Mesenchymal stem cell (in vitro differentiated cells and primary cell): Measurements from ENCODE around the gene RNFT2.

Experiments used
- DNase-seq: peaks from one replicate; pipeline ENCODE4 v3.0.0-alpha.2; 2013
- H2AFZ ChIP-seq: one replicate; pipeline ENCODE4 v1.6.1; 2013; ENCODE audit warnings: low read depth, mild to moderate bottlenecking, control low read depth, inconsistent platforms, low read length, moderate library complexity
- H2AK5ac ChIP-seq: 2 replicates; pipeline ENCODE4 v1.6.1; 2013; ENCODE audit warnings: low read length, moderate library complexity, mild to moderate bottlenecking, inconsistent platforms; ENCODE audit not compliant: severe bottlenecking
- H2BK120ac ChIP-seq: one replicate; pipeline ENCODE4 v1.6.1; 2013; ENCODE audit warnings: low read depth, mild to moderate bottlenecking, inconsistent platforms, low read length, moderate library complexity
- H2BK12ac ChIP-seq, 2 experiments: one replicate each; pipeline ENCODE4 v1.6.1; 2013; ENCODE audit warnings: inconsistent platforms in 2 of 2, low read length in 2 of 2, mild to moderate bottlenecking in 2 of 2, moderate library complexity in 2 of 2, control low read depth in 1 of 2
- H2BK15ac ChIP-seq: one replicate; pipeline ENCODE4 v1.6.1; 2013; ENCODE audit warnings: mild to moderate bottlenecking, low read depth, inconsistent platforms; ENCODE audit not compliant: poor library complexity, severe bottlenecking
- H2BK5ac ChIP-seq: 2 replicates; pipeline ENCODE4 v1.6.1; 2013; ENCODE audit warnings: low read depth, mild to moderate bottlenecking, low read length, control low read depth, inconsistent platforms; ENCODE audit not compliant: poor library complexity, severe bottlenecking
- H3K14ac ChIP-seq, 2 experiments: one replicate each; pipeline ENCODE4 v1.6.1; 2013; ENCODE audit warnings: inconsistent platforms in 2 of 2, low read length in 2 of 2, control low read depth in 1 of 2, mild to moderate bottlenecking in 1 of 2, moderate library complexity in 1 of 2
- H3K18ac ChIP-seq, 2 experiments: one replicate each; pipeline ENCODE4 v1.6.1; 2013; ENCODE audit warnings: inconsistent platforms in 2 of 2, low read length in 2 of 2, control low read depth in 1 of 2, low read depth in 1 of 2, mild to moderate bottlenecking in 1 of 2
- H3K23ac ChIP-seq, 2 experiments: one replicate each; pipeline ENCODE4 v1.6.1; 2013; ENCODE audit warnings: inconsistent platforms in 2 of 2, low read length in 2 of 2, mild to moderate bottlenecking in 2 of 2, moderate library complexity in 2 of 2, control low read depth in 1 of 2
- H3K27ac ChIP-seq: 2 replicates; pipeline ENCODE4 v1.5.1; 2013; ENCODE audit warnings: mild to moderate bottlenecking, moderate library complexity, low read length, control low read depth, inconsistent platforms; ENCODE audit not compliant: poor library complexity, severe bottlenecking
- H3K27me3 ChIP-seq, 2 experiments: 2 replicates each; pipeline versions ENCODE4 v1.6.1 to v1.7.0; 2013; ENCODE audit warnings: low read length in 2 of 2, mild to moderate bottlenecking in 2 of 2, moderate library complexity in 2 of 2, control low read depth in 1 of 2, inconsistent platforms in 1 of 2; ENCODE audit not compliant: control insufficient read depth in 1 of 2, insufficient read depth in 1 of 2
- H3K36me3 ChIP-seq, 2 experiments: 2 replicates each; pipeline versions ENCODE4 v1.6.1 to v1.7.0; 2013; ENCODE audit warnings: low read length in 2 of 2, control low read depth in 1 of 2, inconsistent platforms in 1 of 2, low read depth in 1 of 2, mild to moderate bottlenecking in 1 of 2; ENCODE audit not compliant: insufficient read depth in 2 of 2, control insufficient read depth in 1 of 2
- H3K4ac ChIP-seq, 2 experiments: one replicate each; pipeline ENCODE4 v1.6.1; 2013; ENCODE audit warnings: inconsistent platforms in 2 of 2, low read length in 2 of 2, mild to moderate bottlenecking in 2 of 2, moderate library complexity in 2 of 2, control low read depth in 1 of 2, low read depth in 1 of 2
- H3K4me1 ChIP-seq: 2 replicates; pipeline ENCODE4 v1.6.1; 2013; ENCODE audit warnings: low read depth, low read length, control low read depth; ENCODE audit not compliant: control insufficient read depth, insufficient read depth
- H3K4me2 ChIP-seq: 2 replicates; pipeline ENCODE4 v1.6.1; 2013; ENCODE audit warnings: low read length, mild to moderate bottlenecking, inconsistent platforms; ENCODE audit not compliant: poor library complexity, severe bottlenecking
- H3K4me3 ChIP-seq, 2 experiments: 2 replicates each; pipeline versions ENCODE4 v1.5.1 to v1.7.0; 2013; ENCODE audit warnings: low read length in 2 of 2, mild to moderate bottlenecking in 2 of 2, control low read depth in 1 of 2, low read depth in 1 of 2; ENCODE audit not compliant: insufficient read depth in 1 of 2
- H3K79me1 ChIP-seq: replicated peaks from 2 replicates; pipeline ENCODE4 v1.6.1; 2013; ENCODE audit warnings: mild to moderate bottlenecking, control low read depth, low read length, inconsistent platforms; ENCODE audit not compliant: poor library complexity, severe bottlenecking
- H3K9ac ChIP-seq: 2 replicates; pipeline ENCODE4 v1.7.0; 2013; ENCODE audit warnings: mild to moderate bottlenecking, low read length, moderate library complexity
- H3K9me3 ChIP-seq: 2 replicates; pipeline ENCODE4 v1.7.0; 2013; ENCODE audit warnings: mild to moderate bottlenecking, low read length; ENCODE audit not compliant: control insufficient read depth
- H4K8ac ChIP-seq: one replicate; pipeline ENCODE4 v1.6.1; 2013; ENCODE audit warnings: inconsistent platforms, mild to moderate bottlenecking, low read length, moderate library complexity
- H4K91ac ChIP-seq: one replicate; pipeline ENCODE4 v1.6.1; 2013; ENCODE audit warnings: mild to moderate bottlenecking, low read length, inconsistent platforms
- WGBS: methylation state at CpG from one replicate; pipeline ENCODE4 v1.1.7; 2013; ENCODE audit warnings: mixed read lengths; 5-methylcytosine and 5-hydroxymethylcytosine counted together

The RNFT2 gene

GRCh38 chr12:116691636-116692035, 46.5 kb upstream of the RNFT2 start:
- WGBS: 82% methylated on average over 4 of the region's 4 CpGs
- Histone ChIP-seq H3K14ac (no peak overlapping the region), H2BK5ac (no peak overlapping the region), H3K9me3 (no peaks in the 10 kb centered on the region), H3K36me3 (no peaks in the 10 kb centered on the region), H4K8ac (no peak overlapping the region), H3K23ac (no peak overlapping the region), H3K18ac (no peak overlapping the region), H3K79me1 (no peaks in the 10 kb centered on the region), H3K4me3 (no peak overlapping the region), H3K4me1 (peaks cover 4% of the 10 kb centered on the region), H2AFZ (no peak overlapping the region), H2AK5ac (no peak overlapping the region), H2BK120ac (no peak overlapping the region), H2BK15ac (no peak overlapping the region), H3K9ac (no peak overlapping the region), H3K27me3 (peaks cover 44 to 51% of the 10 kb centered on the region in 2 experiments), H2BK12ac (no peak overlapping the region), H3K4ac (no peak overlapping the region), H3K27ac (no peak overlapping the region), H3K4me2 (no peak overlapping the region), H4K91ac (no peak overlapping the region)
- no peak for DNase-seq

GRCh38 chr12:116692605-116693004, 45.5 kb upstream of the RNFT2 start:
- Histone ChIP-seq H3K4me1 (peaks cover 4% of the 10 kb centered on the region), H3K18ac (no peak overlapping the region), H3K9ac (no peak overlapping the region), H3K36me3 (no peaks in the 10 kb centered on the region), H3K23ac (no peak overlapping the region), H3K4me3 (no peak overlapping the region), H3K27me3 (peaks cover 44 to 56% of the 10 kb centered on the region in 2 experiments), H2BK12ac (no peak overlapping the region), H4K8ac (no peak overlapping the region), H3K79me1 (no peaks in the 10 kb centered on the region), H2BK5ac (no peak overlapping the region), H2BK120ac (no peak overlapping the region), H2BK15ac (no peak overlapping the region), H3K4me2 (no peak overlapping the region), H2AFZ (no peak overlapping the region), H2AK5ac (no peak overlapping the region), H3K14ac (no peak overlapping the region), H3K4ac (no peak overlapping the region), H3K9me3 (no peaks in the 10 kb centered on the region), H3K27ac (no peak overlapping the region), H4K91ac (no peak overlapping the region)
- 88% methylated on average over 1 of the region's 3 CpGs for WGBS
- DNase-seq: no peak

- Histone ChIP-seq H2BK12ac (no peak overlapping the region), H2BK120ac (no peak overlapping the region), H3K23ac (no peak overlapping the region), H3K18ac (no peak overlapping the region), H3K79me1 (no peaks in the 10 kb centered on the region), H3K27ac (no peak overlapping the region), H3K9ac (peak overlapping the region; percentile 43), H3K4me3 (peak overlapping the region in 1 of 2 experiments; percentile 54), H2BK15ac (no peak overlapping the region), H4K91ac (no peak overlapping the region), H3K27me3 (peaks cover 44 to 56% of the 10 kb centered on the region in 2 experiments), H2AK5ac (no peak overlapping the region), H2BK5ac (no peak overlapping the region), H3K4me2 (peak overlapping the region; percentile 21), H2AFZ (no peak overlapping the region), H4K8ac (no peak overlapping the region), H3K4me1 (peaks cover 4% of the 10 kb centered on the region), H3K4ac (no peak overlapping the region), H3K9me3 (no peaks in the 10 kb centered on the region), H3K36me3 (no peaks in the 10 kb centered on the region), H3K14ac (no peak overlapping the region)
- no peak for DNase-seq
- 38% methylated on average over 34 of the region's 34 CpGs for WGBS
Observed at GRCh38 chr12:116693286-116694227, 44.6 kb upstream of the RNFT2 start.

- no peak overlapping the region for H2AFZ ChIP-seq
- no peak overlapping the region for H2BK15ac ChIP-seq
- H2AK5ac ChIP-seq: no peak overlapping the region
- no peak overlapping the region for H3K9ac ChIP-seq
- no peaks in the 10 kb centered on the region for H3K79me1 ChIP-seq
- no peak overlapping the region for H3K4me3 ChIP-seq
- H3K18ac ChIP-seq: no peak overlapping the region
- H2BK120ac ChIP-seq: no peak overlapping the region
- H3K4me2 ChIP-seq: no peak overlapping the region
- H2BK5ac ChIP-seq: no peak overlapping the region
- DNase-seq: no peak
- no peak overlapping the region for H3K14ac ChIP-seq
- no peak overlapping the region for H3K27ac ChIP-seq
- no peak overlapping the region for H2BK12ac ChIP-seq
- H3K4me1 ChIP-seq: peaks cover 4% of the 10 kb centered on the region
- no peaks in the 10 kb centered on the region for H3K9me3 ChIP-seq
- H3K27me3 ChIP-seq: peaks cover 39 to 55% of the 10 kb centered on the region in 2 experiments
- no peak overlapping the region for H3K4ac ChIP-seq
- H4K91ac ChIP-seq: no peak overlapping the region
- no peaks in the 10 kb centered on the region for H3K36me3 ChIP-seq
- no peak overlapping the region for H4K8ac ChIP-seq
- WGBS: 90% methylated on average over 22 of the region's 22 CpGs
- H3K23ac ChIP-seq: no peak overlapping the region
Observed at GRCh38 chr12:116694653-116695463, 43.3 kb upstream of the RNFT2 start.
